SH-SY5Y (cell line): Measurements from ENCODE around the gene DGCR6L.

Experiments used
- GATA2 ChIP-seq: IDR thresholded peaks from 2 replicates; pipeline ENCODE4 v1.6.1; 2011; ENCODE audit warnings: mild to moderate bottlenecking, low read depth, low read length
- GATA3 ChIP-seq: IDR thresholded peaks from 2 replicates; pipeline ENCODE4 v1.6.1; 2011; ENCODE audit warnings: low read depth, mild to moderate bottlenecking, low read length, moderate library complexity

DNA sequence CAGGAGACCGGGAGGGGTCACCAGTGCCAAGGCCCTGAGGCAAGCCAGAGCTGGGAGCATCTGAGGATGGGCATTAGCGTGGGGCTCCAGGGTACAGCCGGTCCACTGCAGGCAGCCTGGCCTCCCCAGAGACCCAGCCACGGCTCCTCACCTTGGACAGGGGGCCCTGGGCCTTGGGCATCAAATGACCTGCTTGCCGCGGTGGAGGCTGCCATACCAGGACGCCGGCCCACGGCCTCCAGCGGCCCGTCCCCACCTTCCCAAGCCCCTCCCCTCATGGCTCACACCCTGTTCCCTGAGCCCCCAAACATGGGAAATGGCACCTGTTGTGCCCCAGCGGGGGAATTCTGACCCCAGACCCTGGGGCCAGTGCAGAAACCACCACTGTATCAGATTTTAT is 39.0 kb downstream of the DGCR6L start:
- TF ChIP-seq GATA2 (no peak), GATA3 (no peak)
